H1 (cell line): Measurements from ENCODE around the gene NR1H3. TPM values are rescaled to one million over a fixed set of nuclear protein-coding genes. Genes with fewer than 3 reads are reported as not detected.

Source experiments
- JUND ChIP-seq: IDR thresholded peaks from 2 replicates; pipeline ENCODE4 v1.6.1; 2011; ENCODE audit warnings: mild to moderate bottlenecking, improper control_type of control experiment, low read length
- RBBP5 ChIP-seq: IDR thresholded peaks from 2 replicates; pipeline ENCODE4 v1.7.1; 2012; ENCODE audit warnings: low read depth, mild to moderate bottlenecking, inconsistent platforms, low read length, moderate library complexity, borderline replicate concordance
- polyA plus RNA-seq, 7 experiments: library from polyadenylated mRNA; depleted of rRNA in 3 of 7; stranded (reverse) in 5 of 7; unstranded in 2 of 7; fragments of >200 nt in 5 of 7; fragments of 200-250 nt in 2 of 7; gene quantifications; 1 replicate in 5 of 7; 2 replicates in 1 of 7; 4 replicates in 1 of 7; pipeline versions ENCODE4 v1.2.1 to v1.2.3, GENCODE V29; 2011 to 2013; ENCODE audit warnings: missing spikeins in 2 of 7, mixed read lengths in 2 of 7
- total RNA-seq: library from RNA; stranded (reverse); fragmentation: NEBNext Ultra II Directional; extraction: Animal tissue kit (Norgen Biotek cat#: 25700); gene quantifications from 2 replicates; pipeline ENCODE4 v1.2.1, GENCODE V29; 2021

Gene NR1H3
- total and polyA plus RNA-seq, 2 of the 8 experiments (the other 6 are each of a cell fraction or from before 2014, with no cell fraction given) = 19.9 to 42.1 TPM

- TF ChIP-seq JUND (peak; percentile 36), RBBP5 (peak; percentile 71)
These were observed 9.0 kb upstream of the NR1H3 start, which contains the start of gene ACP2 (continued) for GRCh38 chr11:47248664-47249377.
